Measurements from ENCODE around the gene ARHGAP31.
"Not testable (repeated sequence)": the region's sequence is repeated elsewhere in the genome, so short reads cannot be mapped to it uniquely, and the experiment has no call there.

ARHGAP31 gene

GRCh38 chr3:119258915-119259314 is 35.3 kb upstream of the ARHGAP31 start:
- H3K36me3 ChIP-seq: no peaks in the 10 kb centered on the region
- no peak overlapping the region for H3K27ac ChIP-seq

GRCh38 chr3:119259821-119260220 is 34.4 kb upstream of the ARHGAP31 start:
- H3K27ac ChIP-seq: no peak overlapping the region
- H3K9me3 ChIP-seq: no peaks in the 10 kb centered on the region
- no peak overlapping the region for H3K4me3 ChIP-seq (ENCODE audit: low read depth in 1 of 2, low read length in 1 of 2)
- no peak for TF ChIP-seq CTCF (IDR thresholded peaks at IDR 0.05)
- H3K36me3 ChIP-seq: no peaks in the 10 kb centered on the region
- H3K27me3 ChIP-seq: no peaks in the 10 kb centered on the region
- H3K4me1 ChIP-seq (ENCODE audit: control insufficient read depth in 1 of 2, insufficient read depth in 1 of 2, low read depth in 1 of 2, low read length in 1 of 2): no peaks in the 10 kb centered on the region

More at GRCh38 chr3:119258915-119259314, 35.3 kb upstream of the ARHGAP31 start:
- Histone ChIP-seq H3K27me3 (no peaks in the 10 kb centered on the region), H3K9me3 (no peaks in the 10 kb centered on the region), H3K4me3 (ENCODE audit: low read depth in 1 of 2, low read length in 1 of 2) (no peak overlapping the region), H3K4me1 (ENCODE audit: control insufficient read depth in 1 of 2, insufficient read depth in 1 of 2, low read depth in 1 of 2, low read length in 1 of 2) (no peaks in the 10 kb centered on the region)
- no peak for TF ChIP-seq CTCF (IDR thresholded peaks at IDR 0.05)

- no peak for TF ChIP-seq CTCF (IDR thresholded peaks at IDR 0.05)
- H3K27ac ChIP-seq: no peak overlapping the region
- H3K36me3 ChIP-seq: no peaks in the 10 kb centered on the region
- H3K9me3 ChIP-seq: no peaks in the 10 kb centered on the region
- H3K27me3 ChIP-seq: no peaks in the 10 kb centered on the region
- no peak overlapping the region for H3K4me3 ChIP-seq (ENCODE audit: low read depth in 1 of 2, low read length in 1 of 2)
- H3K4me1 ChIP-seq (ENCODE audit: control insufficient read depth in 1 of 2, insufficient read depth in 1 of 2, low read depth in 1 of 2, low read length in 1 of 2): no peaks in the 10 kb centered on the region
Observed at GRCh38 chr3:119261055-119261454, 33.1 kb upstream of the ARHGAP31 start.

GRCh38 chr3:119270212-119270611 is 24.0 kb upstream of the ARHGAP31 start:
- H3K27me3 ChIP-seq; H3K4me3 ChIP-seq (ENCODE audit: low read depth in 1 of 2, low read length in 1 of 2); H3K36me3 ChIP-seq; H3K9me3 ChIP-seq; H3K4me1 ChIP-seq (ENCODE audit: control insufficient read depth in 1 of 2, insufficient read depth in 1 of 2, low read depth in 1 of 2, low read length in 1 of 2); H3K27ac ChIP-seq: not testable (repeated sequence)

GRCh38 chr3:119276680-119277079 is 17.5 kb upstream of the ARHGAP31 start:
- H3K36me3 ChIP-seq: no peaks in the 10 kb centered on the region
- H3K27me3 ChIP-seq: no peaks in the 10 kb centered on the region
- H3K9me3 ChIP-seq: no peaks in the 10 kb centered on the region
- H3K4me1 ChIP-seq (ENCODE audit: control insufficient read depth in 1 of 2, insufficient read depth in 1 of 2, low read depth in 1 of 2, low read length in 1 of 2): no peaks in the 10 kb centered on the region
- no peak for TF ChIP-seq CTCF (IDR thresholded peaks at IDR 0.05)
- no peak overlapping the region for H3K4me3 ChIP-seq (ENCODE audit: low read depth in 1 of 2, low read length in 1 of 2)
- H3K27ac ChIP-seq: no peak overlapping the region

GRCh38 chr3:119279101-119279554 is 15.1 kb upstream of the ARHGAP31 start:
- H3K27ac ChIP-seq: no peak overlapping the region
- H3K9me3 ChIP-seq: no peaks in the 10 kb centered on the region
- no peaks in the 10 kb centered on the region for H3K27me3 ChIP-seq
- no peaks in the 10 kb centered on the region for H3K4me1 ChIP-seq (ENCODE audit: control insufficient read depth in 1 of 2, insufficient read depth in 1 of 2, low read depth in 1 of 2, low read length in 1 of 2)
- no peaks in the 10 kb centered on the region for H3K36me3 ChIP-seq
- no peak overlapping the region for H3K4me3 ChIP-seq (ENCODE audit: low read depth in 1 of 2, low read length in 1 of 2)
- TF ChIP-seq CTCF (IDR thresholded peaks at IDR 0.05): no peak
